WTC11 (cell line): ENCODE data around the gene GYS1. TPM values are rescaled to one million over a fixed set of nuclear protein-coding genes. Genes with fewer than 3 reads are reported as not detected.

Experiments
- ATF1 ChIP-seq: sonication (generic); formaldehyde crosslinking; IDR thresholded peaks from 2 replicates; pipeline ENCODE4 v1.8.1; 2023; ENCODE audit warnings: mild to moderate bottlenecking, moderate library complexity, missing genetic modification reagents
- CDX4 ChIP-seq: fragments of 250-450 bp; sonication (Bioruptor Pico); IDR thresholded peaks from 2 replicates; pipeline ENCODE4 v1.9.0; 2021; ENCODE audit warnings: moderate library complexity, mild to moderate bottlenecking, inconsistent platforms, borderline replicate concordance
- E2F5 ChIP-seq: sonication (generic); formaldehyde crosslinking; IDR thresholded peaks from 2 replicates; pipeline ENCODE4 v1.8.1; 2022; ENCODE audit warnings: mild to moderate bottlenecking, moderate library complexity, missing genetic modification reagents
- ELF4 ChIP-seq: sonication (generic); formaldehyde crosslinking; IDR thresholded peaks from 2 replicates; pipeline ENCODE4 v1.8.1; 2022; ENCODE audit warnings: low read depth, mild to moderate bottlenecking, moderate library complexity, missing genetic modification reagents
- EMX1 ChIP-seq: fragments of 250-450 bp; sonication (Bioruptor Pico); IDR thresholded peaks from 2 replicates; pipeline ENCODE4 v1.8.0; 2021; ENCODE audit warnings: mild to moderate bottlenecking
- FOXJ3 ChIP-seq: sonication (generic); formaldehyde crosslinking; IDR thresholded peaks from 2 replicates; pipeline ENCODE4 v1.9.0; 2021; ENCODE audit warnings: missing genetic modification reagents, mild to moderate bottlenecking, borderline replicate concordance
- FOXP1 ChIP-seq: sonication (generic); formaldehyde crosslinking; IDR thresholded peaks from 2 replicates; pipeline ENCODE4 v1.8.0; 2022; ENCODE audit warnings: missing genetic modification reagents, mild to moderate bottlenecking, moderate library complexity, borderline replicate concordance
- FOXP4 ChIP-seq: sonication (generic); formaldehyde crosslinking; IDR thresholded peaks from 2 replicates; pipeline ENCODE4 v1.8.0; 2022; ENCODE audit warnings: mild to moderate bottlenecking, missing genetic modification reagents
- GRHL2 ChIP-seq: fragments of 250-450 bp; sonication (Bioruptor Pico); IDR thresholded peaks from 2 replicates; pipeline ENCODE4 v1.8.0; 2022; ENCODE audit warnings: mild to moderate bottlenecking, moderate library complexity; ENCODE audit not compliant: insufficient replicate concordance, severe bottlenecking
- HMGA2 ChIP-seq: fragments of 250-450 bp; sonication (Bioruptor Pico); IDR thresholded peaks from 2 replicates; pipeline ENCODE4 v1.4.0; 2021; ENCODE audit warnings: mild to moderate bottlenecking, moderate library complexity
- IRF1 ChIP-seq: sonication (generic); formaldehyde crosslinking; IDR thresholded peaks from 2 replicates; pipeline ENCODE4 v1.8.0; 2023; ENCODE audit warnings: missing genetic modification reagents
- IRF2 ChIP-seq: sonication (generic); formaldehyde crosslinking; IDR thresholded peaks from 2 replicates; pipeline ENCODE4 v1.8.0; 2022; ENCODE audit warnings: low read depth, missing genetic modification reagents, borderline replicate concordance
- JAZF1 ChIP-seq: fragments of 250-450 bp; sonication (Bioruptor Pico); IDR thresholded peaks from 2 replicates; pipeline ENCODE4 v1.9.0; 2021; ENCODE audit warnings: moderate library complexity, mild to moderate bottlenecking, inconsistent platforms
- NFATC4 ChIP-seq: fragments of 250-450 bp; sonication (Bioruptor Pico); IDR thresholded peaks from 2 replicates; pipeline ENCODE4 v1.9.0; 2021; ENCODE audit warnings: mild to moderate bottlenecking
- NR1H2 ChIP-seq: sonication (generic); formaldehyde crosslinking; IDR thresholded peaks from 2 replicates; pipeline ENCODE4 v1.9.0; 2021; ENCODE audit warnings: mild to moderate bottlenecking, moderate library complexity, missing genetic modification reagents
- NR3C1 ChIP-seq: sonication (generic); formaldehyde crosslinking; conservative IDR thresholded peaks from 2 replicates; pipeline ENCODE4 v1.8.1; 2023; ENCODE audit warnings: low read depth, mild to moderate bottlenecking, missing genetic modification reagents
- PREB ChIP-seq: sonication (generic); formaldehyde crosslinking; IDR thresholded peaks from 2 replicates; pipeline ENCODE4 v1.8.1; 2022; ENCODE audit warnings: mild to moderate bottlenecking, missing genetic modification reagents, moderate library complexity, borderline replicate concordance
- STAT6 ChIP-seq: sonication (generic); formaldehyde crosslinking; conservative IDR thresholded peaks from 2 replicates; pipeline ENCODE4 v1.8.1; 2023; ENCODE audit warnings: mild to moderate bottlenecking, low read depth, missing genetic modification reagents, moderate library complexity
- TCF7 ChIP-seq: sonication (generic); formaldehyde crosslinking; IDR thresholded peaks from 2 replicates; pipeline ENCODE4 v1.8.0; 2022; ENCODE audit warnings: mild to moderate bottlenecking, low read depth, missing genetic modification reagents, moderate library complexity
- USF1 ChIP-seq: sonication (generic); formaldehyde crosslinking; IDR thresholded peaks from 2 replicates; pipeline ENCODE4 v1.8.0; 2022; ENCODE audit warnings: mild to moderate bottlenecking, missing genetic modification reagents
- ZNF138 ChIP-seq: sonication (generic); formaldehyde crosslinking; conservative IDR thresholded peaks from 2 replicates; pipeline ENCODE4 v1.8.1; 2022; ENCODE audit warnings: mild to moderate bottlenecking, moderate library complexity, missing genetic modification reagents
- ZNF281 ChIP-seq: sonication (generic); formaldehyde crosslinking; IDR thresholded peaks from 2 replicates; pipeline ENCODE4 v1.8.0; 2023; ENCODE audit warnings: mild to moderate bottlenecking, missing genetic modification reagents
- ZNF396 ChIP-seq: fragments of 250-450 bp; sonication (Bioruptor Pico); IDR thresholded peaks from 2 replicates; pipeline ENCODE4 v1.8.0; 2021; ENCODE audit warnings: mild to moderate bottlenecking, moderate library complexity, borderline replicate concordance
- ZNF416 ChIP-seq: fragments of 250-450 bp; sonication (Bioruptor Pico); IDR thresholded peaks from 2 replicates; pipeline ENCODE4 v1.9.0; 2021; ENCODE audit warnings: mild to moderate bottlenecking, inconsistent platforms
- ZNF512 ChIP-seq: sonication (generic); formaldehyde crosslinking; IDR thresholded peaks from 2 replicates; pipeline ENCODE4 v1.8.1; 2022; ENCODE audit warnings: missing genetic modification reagents, borderline replicate concordance
- total RNA-seq: library from RNA; stranded (reverse); gene quantifications from 3 replicates; pipeline ENCODE4 v1.2.3, GENCODE V29; 2021

The GYS1 gene
- total RNA-seq, 1 experiment from 2014 or later = 52.0 TPM

GRCh38 chr19:48965806-48966540 lies 27.1 kb downstream of the GYS1 start (continued):
- TF ChIP-seq ZNF512 (CRISPR knock-in tag) = no peak
- TF ChIP-seq STAT6 (CRISPR knock-in tag) = no peak
- TF ChIP-seq IRF1 (CRISPR knock-in tag) = no peak
- TF ChIP-seq JAZF1 (CRISPR knock-in tag) = no peak
- no peak for TF ChIP-seq ZNF281 (CRISPR knock-in tag)
- no peak for TF ChIP-seq FOXP4
- TF ChIP-seq TCF7 (CRISPR knock-in tag) = 0 out of 2 replicates have a peak, but pooled peaks have one; percentile 33
- no peak for TF ChIP-seq GRHL2 (CRISPR knock-in tag)
- TF ChIP-seq USF1 (CRISPR knock-in tag) = peak; percentile 17; the same call in 1 of the 2 replicates
- no peak for TF ChIP-seq NR1H2 (CRISPR knock-in tag)
- no peak for TF ChIP-seq NR3C1 (CRISPR knock-in tag)
- no peak for TF ChIP-seq IRF2 (CRISPR knock-in tag)
- no peak for TF ChIP-seq FOXP1
- no peak for TF ChIP-seq HMGA2
- no peak for TF ChIP-seq FOXJ3
- no peak for TF ChIP-seq CDX4
- TF ChIP-seq E2F5 = no peak
- no peak for TF ChIP-seq ZNF416 (CRISPR knock-in tag)
- no peak for TF ChIP-seq ZNF396 (CRISPR knock-in tag)
- no peak for TF ChIP-seq EMX1 (CRISPR knock-in tag)
- no peak for TF ChIP-seq ATF1 (CRISPR knock-in tag)
- 0 out of 2 replicates have a peak, but pooled peaks have one; percentile 41 for TF ChIP-seq PREB (CRISPR knock-in tag)
- TF ChIP-seq ELF4 (CRISPR knock-in tag) = no peak
- TF ChIP-seq NFATC4 (CRISPR knock-in tag) = 0 out of 2 replicates have a peak, but pooled peaks have one; percentile 8
- TF ChIP-seq ZNF138 (CRISPR knock-in tag) = no peak
